ENCODE measurements around the gene CNOT11. TPM values are rescaled to one million over a fixed set of nuclear protein-coding genes. Genes with fewer than 3 reads are reported as not detected.
"Not testable (repeated sequence)": the region's sequence is repeated elsewhere in the genome, so short reads cannot be mapped to it uniquely, and the experiment has no call there.

Gene CNOT11
- total RNA-seq, 1 donor from 2014 or later = 20.1 TPM

DNA sequence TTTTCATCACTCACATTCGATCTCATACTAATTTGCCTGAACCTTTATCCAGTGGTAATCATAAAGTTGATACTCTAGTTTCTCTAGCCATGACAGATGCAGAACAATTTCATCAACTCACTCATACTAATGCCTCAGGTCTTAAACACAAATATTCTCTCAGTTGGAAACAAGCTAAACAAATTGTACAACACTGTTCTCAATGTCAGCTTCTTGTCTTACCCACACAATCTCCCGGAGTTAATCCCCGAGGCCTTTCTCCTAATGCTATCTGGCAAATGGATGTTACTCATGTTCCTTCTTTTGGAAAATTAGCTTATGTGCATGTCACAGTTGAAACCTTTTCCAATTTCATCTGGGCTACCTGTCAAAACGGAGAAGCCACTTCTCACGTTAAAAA lies 11.5 kb upstream of the CNOT11 start:
- Histone ChIP-seq H3K27me3 (no peaks in the 10 kb centered on the region), H3K4me1 (peaks cover 10% of the 10 kb centered on the region), H3K9me3 (no peaks in the 10 kb centered on the region), H3K4me3 (no peak overlapping the region), H3K36me3 (no peaks in the 10 kb centered on the region), H3K27ac (no peak overlapping the region)
- no peak for DNase-seq (ENCODE audit: extremely low spot score in 2 of 2)
- intact Hi-C loops (cut with DNase I) = no loop called here
- no peak for TF ChIP-seq POLR2A (IDR thresholded peaks at IDR 0.05)
- TF ChIP-seq CTCF (IDR thresholded peaks at IDR 0.05) = no peak
- no peak for TF ChIP-seq POLR2AphosphoS5 (IDR thresholded peaks at IDR 0.05; ENCODE audit: insufficient read depth in 1 of 2, low read depth in 1 of 2)

DNA sequence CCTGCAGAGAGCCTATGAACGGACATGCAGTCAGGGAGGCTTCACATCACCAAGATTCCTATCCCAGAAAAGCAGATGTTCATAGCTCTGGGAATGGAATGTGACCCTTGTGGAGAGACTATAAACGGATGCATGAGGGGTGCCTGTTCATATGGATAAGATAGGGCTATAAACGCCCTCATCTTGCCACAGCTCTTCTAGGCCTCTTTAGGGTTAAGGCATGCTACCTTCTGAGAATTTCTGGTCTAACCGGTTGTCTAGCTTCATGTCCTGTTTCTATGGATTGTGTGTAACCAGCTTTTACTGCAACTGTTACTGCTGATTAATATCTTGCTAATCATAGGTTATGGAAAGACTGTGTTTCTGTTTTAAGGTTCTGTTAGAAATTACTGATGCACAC lies 8.3 kb upstream of the CNOT11 start:
- H3K27me3 ChIP-seq; DNase-seq (ENCODE audit: extremely low spot score in 2 of 2); intact Hi-C loops (cut with DNase I); H3K27ac ChIP-seq; H3K4me1 ChIP-seq; H3K9me3 ChIP-seq; H3K4me3 ChIP-seq; H3K36me3 ChIP-seq: not testable (repeated sequence)
- peak in 1 of 2 donors; percentile 20 for TF ChIP-seq POLR2AphosphoS5 (IDR thresholded peaks at IDR 0.05; ENCODE audit: insufficient read depth in 1 of 2, low read depth in 1 of 2)

- H3K4me3 ChIP-seq; H3K36me3 ChIP-seq; H3K27ac ChIP-seq; DNase-seq (ENCODE audit: extremely low spot score in 2 of 2); H3K4me1 ChIP-seq; H3K27me3 ChIP-seq; intact Hi-C loops (cut with DNase I); H3K9me3 ChIP-seq: not testable (repeated sequence)
These were observed 7.8 kb upstream of the CNOT11 start for GRCh38 chr2:101244899-101245298.

- intact Hi-C loops (cut with DNase I); DNase-seq (ENCODE audit: extremely low spot score in 2 of 2): not testable (repeated sequence)
These were observed 7.2 kb upstream of the CNOT11 start for GRCh38 chr2:101245468-101245867.

GRCh38 chr2:101248756-101249155 lies 3.9 kb upstream of the CNOT11 start:
- H3K27me3 ChIP-seq; H3K4me3 ChIP-seq; intact Hi-C loops (cut with DNase I); H3K36me3 ChIP-seq; H3K9me3 ChIP-seq; DNase-seq (ENCODE audit: extremely low spot score in 2 of 2); H3K27ac ChIP-seq; H3K4me1 ChIP-seq: not testable (repeated sequence)

More at GRCh38 chr2:101245468-101245867, 7.2 kb upstream of the CNOT11 start:
- H3K4me1 ChIP-seq, H3K27ac ChIP-seq, H3K27me3 ChIP-seq, H3K9me3 ChIP-seq, H3K36me3 ChIP-seq, H3K4me3 ChIP-seq: not testable (repeated sequence)

DNA sequence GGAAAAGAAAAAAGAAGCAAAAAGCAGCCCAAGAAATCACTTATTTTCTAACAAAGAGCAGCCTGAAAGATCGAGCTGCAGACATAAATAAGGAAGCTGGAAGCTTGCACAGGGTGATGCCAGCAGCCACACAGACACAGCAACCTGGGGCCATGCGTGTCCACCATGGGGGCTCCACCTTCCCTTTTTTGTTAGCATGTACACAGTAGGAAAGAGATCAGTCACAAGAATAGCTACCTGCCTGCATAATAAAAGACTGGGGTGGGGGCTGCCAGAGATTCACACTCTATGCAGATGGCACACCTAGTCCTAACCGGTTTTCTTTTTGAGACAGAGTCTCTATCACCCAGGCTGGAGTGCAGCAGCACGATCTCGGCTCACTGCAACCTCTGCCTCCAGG lies 2.9 kb upstream of the CNOT11 start:
- Histone ChIP-seq H3K36me3 (no peaks in the 10 kb centered on the region), H3K9me3 (no peaks in the 10 kb centered on the region), H3K27me3 (no peaks in the 10 kb centered on the region), H3K27ac (no peak overlapping the region), H3K4me3 (no peak overlapping the region), H3K4me1 (peaks cover 16% of the 10 kb centered on the region)
- TF ChIP-seq POLR2AphosphoS5 (IDR thresholded peaks at IDR 0.05; ENCODE audit: insufficient read depth in 1 of 2, low read depth in 1 of 2) (no peak), POLR2A (IDR thresholded peaks at IDR 0.05) (no peak), CTCF (IDR thresholded peaks at IDR 0.05) (no peak)
- intact Hi-C loops (cut with DNase I) = loop anchor here (10.0 kb wide), 1 partner anchor 55 kb away; the partner anchor contains the start of gene RNF149
- DNase-seq (ENCODE audit: extremely low spot score in 2 of 2) = no peak

DNA sequence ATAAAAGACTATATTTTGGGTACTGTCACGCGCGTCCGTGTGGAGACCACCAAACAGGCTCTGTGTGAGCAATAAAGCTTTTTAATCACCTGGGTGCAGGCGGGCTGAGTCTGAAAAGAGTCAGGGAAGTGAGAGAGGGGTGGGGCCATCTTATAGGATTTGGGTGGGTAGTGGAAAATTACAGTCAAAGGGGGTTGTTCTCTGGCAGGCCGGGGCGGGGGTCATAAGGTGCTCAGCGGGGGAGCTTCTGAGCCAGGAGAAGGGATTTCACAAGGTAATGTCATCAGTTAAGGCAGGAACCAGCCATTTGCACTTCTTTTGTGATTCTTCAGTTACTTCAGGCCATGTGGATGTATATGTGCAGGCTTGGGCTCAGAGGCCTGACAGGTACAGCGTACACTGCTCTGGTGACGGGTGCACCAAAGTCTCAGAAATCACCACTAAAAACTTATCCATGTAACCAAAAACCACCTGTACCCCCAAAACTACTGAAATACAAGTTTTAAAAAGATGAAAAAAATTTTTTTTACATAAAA lies 1.4 kb upstream of the CNOT11 start:
- H3K9me3 ChIP-seq; H3K36me3 ChIP-seq; DNase-seq (ENCODE audit: extremely low spot score in 2 of 2); H3K27me3 ChIP-seq: not testable (repeated sequence)
- Histone ChIP-seq H3K4me1 (peaks cover 26% of the 10 kb centered on the region), H3K4me3 (peak overlapping the region in 1 of 2 donors; percentile 76), H3K27ac (peak overlapping the region; percentile 89)
- intact Hi-C loops (cut with DNase I) = loop anchor here (10.0 kb wide), 1 partner anchor 53 kb away; the partner anchor contains the start of gene RNF149
